Tibial artery (tissue), 4 donors: Measurements from ENCODE around the gene TMED10.

Experiments used
- DNase-seq, 2 donors: peaks; one replicate each; pipeline ENCODE4 v3.0.0-alpha.2; 2019
- H3K27ac ChIP-seq, 2 donors: fragments of 200-600 bp; sonication (generic) in 1 of 2; 1 replicate in 1 of 2; 2 replicates in 1 of 2; pipeline ENCODE4 v1.5.1; 2018 to 2019; ENCODE audit warnings: mild to moderate bottlenecking in 1 of 2
- H3K27me3 ChIP-seq, 2 donors: fragments of 200-600 bp; sonication (generic) in 1 of 2; one replicate each; pipeline versions ENCODE4 v1.5.1 to v1.6.0; 2016 to 2019
- H3K36me3 ChIP-seq, 3 donors: fragments of 200-600 bp; sonication (generic) in 2 of 3; one replicate each; pipeline ENCODE4 v1.5.1; 2016 to 2019; ENCODE audit warnings: mild to moderate bottlenecking in 2 of 3
- H3K4me1 ChIP-seq, 4 donors: fragments of 200-600 bp; sonication (generic) in 2 of 4; 1 replicate in 3 of 4; 2 replicates in 1 of 4; pipeline ENCODE4 v1.5.1; 2016 to 2019
- H3K4me3 ChIP-seq, 2 donors: fragments of 200-600 bp; sonication (generic) in 1 of 2; 1 replicate in 1 of 2; 2 replicates in 1 of 2; pipeline ENCODE4 v1.5.1; 2018 to 2019; ENCODE audit warnings: mild to moderate bottlenecking in 2 of 2
- H3K9me3 ChIP-seq, 3 donors: fragments of 200-600 bp; sonication (generic) in 1 of 3; one replicate each; pipeline ENCODE4 v1.5.1; 2016 to 2019
- intact Hi-C: fragments of 100-400 bp; cut with DNase I; formaldehyde crosslinking; loops from one replicate; pipeline ENCODE4 v1.15.0; 2023; ENCODE audit warnings: low total_unique reads
- TF ChIP-seq, protein P1 (sequence below), 2 experiments: fragments of 200-600 bp in 1 of 2; fragments of 450-650 bp in 1 of 2; IDR thresholded peaks; one replicate each; pipeline ENCODE4 v1.5.1; 2017 to 2019; ENCODE audit warnings: antibody characterized with exemption in 2 of 2, mild to moderate bottlenecking in 1 of 2, moderate library complexity in 1 of 2

The TMED10 gene

DNA sequence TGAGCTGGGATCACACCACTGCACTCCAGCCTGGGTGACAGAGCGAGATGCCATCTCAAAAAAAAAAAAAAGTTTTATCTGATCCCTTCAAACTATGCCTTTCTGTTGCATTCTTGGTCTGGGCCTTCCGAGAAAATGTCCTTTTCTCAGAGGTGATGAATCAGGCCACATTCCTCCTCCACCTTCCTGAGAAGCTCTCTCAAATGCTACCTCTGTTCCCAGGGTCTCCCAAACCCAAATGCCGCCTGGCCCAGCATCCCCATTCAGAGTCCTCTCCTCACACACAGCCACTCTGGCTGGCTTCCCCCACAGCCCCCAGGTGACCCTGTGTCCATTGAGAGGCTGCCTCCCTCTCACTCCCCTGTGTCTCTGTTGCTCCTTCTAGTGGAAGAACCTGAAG, 19.7 kb upstream of the TMED10 start:
- TF ChIP-seq, protein P1, sequence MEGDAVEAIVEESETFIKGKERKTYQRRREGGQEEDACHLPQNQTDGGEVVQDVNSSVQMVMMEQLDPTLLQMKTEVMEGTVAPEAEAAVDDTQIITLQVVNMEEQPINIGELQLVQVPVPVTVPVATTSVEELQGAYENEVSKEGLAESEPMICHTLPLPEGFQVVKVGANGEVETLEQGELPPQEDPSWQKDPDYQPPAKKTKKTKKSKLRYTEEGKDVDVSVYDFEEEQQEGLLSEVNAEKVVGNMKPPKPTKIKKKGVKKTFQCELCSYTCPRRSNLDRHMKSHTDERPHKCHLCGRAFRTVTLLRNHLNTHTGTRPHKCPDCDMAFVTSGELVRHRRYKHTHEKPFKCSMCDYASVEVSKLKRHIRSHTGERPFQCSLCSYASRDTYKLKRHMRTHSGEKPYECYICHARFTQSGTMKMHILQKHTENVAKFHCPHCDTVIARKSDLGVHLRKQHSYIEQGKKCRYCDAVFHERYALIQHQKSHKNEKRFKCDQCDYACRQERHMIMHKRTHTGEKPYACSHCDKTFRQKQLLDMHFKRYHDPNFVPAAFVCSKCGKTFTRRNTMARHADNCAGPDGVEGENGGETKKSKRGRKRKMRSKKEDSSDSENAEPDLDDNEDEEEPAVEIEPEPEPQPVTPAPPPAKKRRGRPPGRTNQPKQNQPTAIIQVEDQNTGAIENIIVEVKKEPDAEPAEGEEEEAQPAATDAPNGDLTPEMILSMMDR (IDR thresholded peaks at IDR 0.05) = no peak
- Histone ChIP-seq H3K27ac (no peak overlapping the region), H3K9me3 (no peaks in the 10 kb centered on the region), H3K4me1 (peaks cover 0 to 16% (median 12%) of the 10 kb centered on the region in 4 donors), H3K36me3 (no peaks in the 10 kb centered on the region), H3K4me3 (no peak overlapping the region), H3K27me3 (no peaks in the 10 kb centered on the region)
- intact Hi-C loops = loop anchor here (5.0 kb wide), 1 partner anchor 36 kb away; no protein-coding TSS in a partner anchor
- DNase-seq = no peak

DNA sequence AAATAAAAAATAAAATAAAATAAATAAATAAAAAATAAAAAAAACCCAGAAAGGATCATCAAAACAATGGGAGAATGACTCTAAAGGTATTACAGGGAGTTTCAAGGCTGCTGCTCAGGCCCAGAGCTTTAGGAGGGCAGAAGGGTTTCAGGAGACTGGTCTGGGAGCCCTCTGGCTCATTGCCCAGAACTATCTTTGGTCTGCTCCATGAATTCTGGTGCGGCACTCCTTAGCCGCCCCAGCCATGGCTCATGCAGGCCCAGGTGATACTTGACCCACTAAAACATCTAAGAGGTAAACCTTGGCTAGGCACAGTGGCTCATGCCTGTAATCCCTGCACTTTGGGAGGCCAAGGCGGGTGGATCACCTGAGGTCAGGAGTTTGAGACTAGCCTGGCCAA, 14.7 kb upstream of the TMED10 start:
- no peak for DNase-seq
- H3K36me3 ChIP-seq = no peaks in the 10 kb centered on the region
- TF ChIP-seq, protein P1 (IDR thresholded peaks at IDR 0.05) = no peak
- intact Hi-C loops = no loop called here
- H3K27me3 ChIP-seq = no peaks in the 10 kb centered on the region
- no peaks in the 10 kb centered on the region for H3K4me1 ChIP-seq
- H3K9me3 ChIP-seq = no peaks in the 10 kb centered on the region
- H3K4me3 ChIP-seq = no peak overlapping the region
- H3K27ac ChIP-seq = no peak overlapping the region

DNA sequence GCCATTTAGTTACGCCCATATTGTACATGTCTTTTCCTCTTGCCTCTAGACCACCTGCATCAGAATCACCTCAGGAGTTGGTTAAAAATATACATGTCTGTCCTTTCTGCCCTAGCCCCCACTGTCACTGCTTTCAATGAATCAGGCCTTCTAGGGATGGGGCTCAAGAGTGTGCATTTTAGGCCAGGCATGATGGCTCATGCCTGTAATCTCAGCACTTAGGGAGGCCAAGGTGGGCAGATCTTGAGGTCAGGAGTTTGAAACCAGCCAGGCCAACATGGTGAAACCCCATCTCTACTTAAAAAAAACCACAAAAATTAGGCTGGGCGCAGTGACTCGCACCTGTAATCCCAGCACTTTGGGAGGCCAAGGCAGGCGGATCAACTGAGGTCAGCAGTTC, 13.6 kb upstream of the TMED10 start:
- TF ChIP-seq, protein P1 (IDR thresholded peaks at IDR 0.05) = no peak
- Histone ChIP-seq H3K27ac (no peak overlapping the region), H3K4me1 (peaks cover 0 to 8% (median 1%) of the 10 kb centered on the region in 4 donors), H3K9me3 (no peaks in the 10 kb centered on the region), H3K36me3 (no peaks in the 10 kb centered on the region), H3K4me3 (no peak overlapping the region), H3K27me3 (no peaks in the 10 kb centered on the region)
- DNase-seq = no peak
- intact Hi-C loops = no loop called here

DNA sequence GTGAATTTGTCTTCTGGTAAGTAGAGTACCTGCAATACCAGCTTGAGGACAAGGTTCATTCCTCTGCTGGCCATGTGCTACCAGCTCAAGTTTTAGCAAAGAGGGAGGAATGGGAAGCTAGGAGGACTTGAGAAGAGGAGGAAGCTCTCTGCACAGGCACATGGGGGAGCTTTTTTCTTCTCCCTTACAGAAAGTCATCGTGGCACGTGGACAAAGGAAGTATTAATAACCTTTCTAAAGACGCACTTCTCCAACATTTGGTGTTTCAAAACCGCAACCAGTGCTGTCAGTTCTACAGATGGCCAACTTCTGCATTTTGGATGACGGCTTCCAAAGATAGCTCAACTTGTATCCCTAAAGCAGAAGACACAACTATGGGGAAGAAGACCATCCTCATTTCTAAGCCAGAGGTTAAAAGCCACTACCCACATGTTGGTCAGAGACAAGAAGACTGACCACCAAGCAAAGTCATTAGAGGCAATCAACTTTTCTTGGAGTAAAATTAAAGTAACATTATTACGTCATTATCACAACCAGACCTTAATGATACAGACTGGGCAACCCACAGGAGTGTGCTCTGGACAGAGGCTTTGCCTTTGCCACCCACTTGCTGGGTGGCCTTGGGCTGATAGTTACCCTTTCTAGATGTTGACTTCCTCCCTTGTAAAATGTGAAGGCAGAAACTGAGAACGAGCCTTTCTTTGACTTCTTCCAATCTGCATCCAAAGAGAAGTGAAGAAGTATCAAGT, 12.3 kb upstream of the TMED10 start:
- no peaks in the 10 kb centered on the region for H3K36me3 ChIP-seq
- H3K27ac ChIP-seq = no peak overlapping the region
- no peaks in the 10 kb centered on the region for H3K9me3 ChIP-seq
- intact Hi-C loops = no loop called here
- H3K4me1 ChIP-seq = peaks cover 0 to 21% (median 11%) of the 10 kb centered on the region in 4 donors
- TF ChIP-seq, protein P1 (IDR thresholded peaks at IDR 0.05) = no peak
- no peak overlapping the region for H3K4me3 ChIP-seq
- no peaks in the 10 kb centered on the region for H3K27me3 ChIP-seq
- DNase-seq = peak in 1 of 2 donors; percentile 42

DNA sequence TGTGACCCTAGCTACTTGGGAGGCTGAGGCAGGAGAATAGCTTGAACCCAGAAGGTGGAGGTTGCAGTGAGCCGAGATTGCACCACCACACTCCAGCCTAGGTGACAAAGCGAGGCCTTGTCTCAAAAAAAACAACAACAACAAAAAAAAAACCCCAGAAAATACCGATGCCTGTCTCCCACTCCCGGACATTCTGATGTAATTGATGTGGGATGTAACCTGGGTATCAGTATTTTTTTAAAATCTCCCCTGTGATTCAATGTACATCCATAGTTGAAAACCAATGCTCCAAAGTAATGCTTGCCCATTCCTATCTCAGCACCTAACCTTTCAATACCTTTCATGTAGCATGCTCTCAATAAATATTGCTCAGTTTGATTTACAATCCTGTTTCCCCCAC, 11.7 kb upstream of the TMED10 start:
- TF ChIP-seq, protein P1 (IDR thresholded peaks at IDR 0.05) = no peak
- H3K27ac ChIP-seq = no peak overlapping the region
- H3K9me3 ChIP-seq = no peaks in the 10 kb centered on the region
- H3K27me3 ChIP-seq = no peaks in the 10 kb centered on the region
- no peak for DNase-seq
- H3K4me3 ChIP-seq = no peak overlapping the region
- intact Hi-C loops = no loop called here
- peaks cover 0 to 27% (median 17%) of the 10 kb centered on the region in 4 donors for H3K4me1 ChIP-seq
- no peaks in the 10 kb centered on the region for H3K36me3 ChIP-seq
